Smooth muscle cell of bladder (primary cell): ENCODE results near the gene CEL. TPM values are rescaled to one million over a fixed set of nuclear protein-coding genes. Genes with fewer than 3 reads are reported as not detected.

ENCODE experiments used
- total RNA-seq: library from RNA; depleted of rRNA; stranded (reverse); fragments of >200 nt; gene quantifications from 2 replicates; pipeline ENCODE4 v1.2.3, GENCODE V29; 2014

The CEL gene
- total RNA-seq, result 0.14 and 0.18 TPM in 2 replicates

DNA sequence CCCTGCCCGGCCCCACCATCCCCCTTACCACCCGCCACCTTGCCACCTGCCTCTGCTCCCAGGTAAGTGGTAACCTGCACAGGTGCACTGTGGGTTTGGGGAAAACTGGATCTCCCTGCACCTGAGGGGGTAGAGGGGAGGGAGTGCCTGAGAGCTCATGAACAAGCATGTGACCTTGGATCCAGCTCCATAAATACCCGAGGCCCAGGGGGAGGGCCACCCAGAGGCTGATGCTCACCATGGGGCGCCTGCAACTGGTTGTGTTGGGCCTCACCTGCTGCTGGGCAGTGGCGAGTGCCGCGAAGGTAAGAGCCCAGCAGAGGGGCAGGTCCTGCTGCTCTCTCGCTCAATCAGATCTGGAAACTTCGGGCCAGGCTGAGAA, at the start of gene CEL:
Gene CEL (plus strand): TSS at position 218 of the 382 bp plus-strand sequence. CDS start 22 bp downstream, at position 240.

DNA sequence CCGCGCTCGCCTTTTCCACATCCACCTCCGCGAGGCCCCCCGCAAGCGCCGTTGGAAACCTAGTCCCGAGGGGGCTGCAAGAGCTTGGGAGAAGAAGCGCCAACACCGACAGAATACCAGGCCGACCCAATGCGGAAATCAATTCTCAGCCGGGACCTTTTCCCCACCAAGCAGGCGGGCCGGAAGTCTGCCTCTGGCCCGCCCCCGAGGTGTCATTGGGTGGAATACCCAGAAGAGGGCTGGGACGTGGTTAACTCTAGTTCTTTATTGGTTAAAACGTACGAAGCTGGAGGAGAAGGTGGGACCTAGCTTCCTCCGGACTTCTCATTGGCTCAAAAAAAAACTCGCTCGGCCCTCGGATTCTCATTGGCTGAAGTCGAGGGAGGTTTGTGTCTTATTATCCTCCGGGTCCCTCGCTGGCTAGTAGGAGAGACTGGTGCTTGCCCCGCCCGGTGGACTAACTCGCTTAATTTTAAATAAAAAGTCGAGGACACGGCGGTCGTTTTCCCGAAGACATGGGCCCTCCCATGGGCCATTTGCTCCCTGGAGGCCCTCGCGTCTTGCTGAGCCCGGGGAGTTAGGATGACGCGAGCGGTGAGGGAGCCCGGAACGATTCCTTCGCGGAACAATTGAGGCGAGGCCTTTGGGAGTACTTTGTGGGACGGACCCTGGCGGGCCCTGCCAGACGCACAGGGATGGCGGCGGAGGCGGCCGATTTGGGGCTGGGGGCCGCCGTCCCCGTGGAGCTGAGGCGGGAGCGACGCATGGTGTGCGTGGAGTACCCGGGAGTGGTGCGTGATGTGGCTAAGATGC, 31.3 kb upstream of the CEL start, which contains the start of gene GTF3C5:
Gene GTF3C5 (plus strand): TSS at position 681 of the 813 bp plus-strand sequence. CDS start 15 bp downstream, at position 696.

Other genes with a start within 250 kb of the CEL start
- 0.37 and 0.57 TPM in 2 replicates for gene AK8, start 183.7 kb upstream of the CEL start, total RNA-seq
- 3.1 and 3.3 TPM in 2 replicates for gene SPACA9, start 183.1 kb upstream of the CEL start, total RNA-seq
- gene TSC1, start 117.4 kb upstream of the CEL start, total RNA-seq, result 26.5 and 34.3 TPM in 2 replicates
- gene GFI1B, start 83.3 kb upstream of the CEL start, total RNA-seq, result not detected in 2 replicates
- 30.3 and 32.6 TPM in 2 replicates for gene GTF3C5, start 31.0 kb upstream of the CEL start, total RNA-seq
- 16.5 and 25.2 TPM in 2 replicates for gene RALGDS, start 59.3 kb downstream of the CEL start, total RNA-seq
- gene GBGT1, start 101.9 kb downstream of the CEL start, total RNA-seq, result 6.8 and 7.8 TPM in 2 replicates
- not detected in 2 replicates for gene OBP2B, start 147.3 kb downstream of the CEL start, total RNA-seq
- not detected in 2 replicates for gene ABO, start 213.2 kb downstream of the CEL start, total RNA-seq